ENCODE measurements around the gene CHI3L1. TPM values are rescaled to one million over a fixed set of nuclear protein-coding genes. Genes with fewer than 3 reads are reported as not detected.

Gene CHI3L1
- total RNA-seq, 1 donor from 2014 or later = not detected

DNA sequence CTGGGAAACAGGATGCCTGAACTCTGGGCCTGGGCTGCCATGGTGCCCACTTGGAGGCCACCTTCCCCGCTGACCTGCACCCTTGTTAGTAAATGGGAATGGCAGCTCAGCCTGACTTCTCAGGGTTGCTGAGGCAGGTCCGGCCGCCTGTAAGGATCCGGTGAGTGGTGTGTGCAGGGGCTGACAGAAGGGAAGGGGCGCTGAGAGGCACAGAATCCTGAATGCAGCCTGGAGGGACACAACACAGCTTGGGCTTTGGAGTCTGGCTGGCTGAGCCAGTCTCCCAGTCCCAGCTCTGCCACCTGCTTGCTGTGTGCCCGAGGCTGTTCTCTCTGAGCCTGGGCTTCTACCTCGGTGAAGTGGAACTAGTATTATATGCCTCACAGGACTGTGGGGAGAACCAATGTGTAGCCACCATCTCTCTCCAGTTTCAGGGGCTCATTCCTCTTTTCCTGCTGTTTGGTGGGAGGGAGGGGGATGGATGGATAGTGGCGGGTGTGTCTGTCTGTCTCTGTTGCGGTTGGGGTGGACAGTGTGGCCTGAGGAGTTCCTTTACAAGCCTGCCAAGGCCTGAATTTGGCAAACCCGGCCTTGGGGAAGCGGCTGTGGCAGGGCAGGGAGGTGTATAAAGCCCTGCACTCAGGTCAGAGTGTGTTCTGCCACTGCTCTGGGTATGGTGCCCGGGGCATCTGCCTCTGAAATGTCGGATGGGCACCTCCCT lies 41.0 kb downstream of the CHI3L1 start:
- Mint-ChIP-seq H3K9me3 (ENCODE audit: low read depth) (no peaks in the 10 kb centered on the region), H3K27ac (no peak overlapping the region), H3K27me3 (peaks cover 5% of the 10 kb centered on the region), H3K4me3 (ENCODE audit: low read depth) (no peak overlapping the region), H3K4me1 (ENCODE audit: low read depth) (peaks cover 17% of the 10 kb centered on the region), H3K36me3 (ENCODE audit: insufficient read depth) (no peaks in the 10 kb centered on the region)
- TF ChIP-seq, protein P1, sequence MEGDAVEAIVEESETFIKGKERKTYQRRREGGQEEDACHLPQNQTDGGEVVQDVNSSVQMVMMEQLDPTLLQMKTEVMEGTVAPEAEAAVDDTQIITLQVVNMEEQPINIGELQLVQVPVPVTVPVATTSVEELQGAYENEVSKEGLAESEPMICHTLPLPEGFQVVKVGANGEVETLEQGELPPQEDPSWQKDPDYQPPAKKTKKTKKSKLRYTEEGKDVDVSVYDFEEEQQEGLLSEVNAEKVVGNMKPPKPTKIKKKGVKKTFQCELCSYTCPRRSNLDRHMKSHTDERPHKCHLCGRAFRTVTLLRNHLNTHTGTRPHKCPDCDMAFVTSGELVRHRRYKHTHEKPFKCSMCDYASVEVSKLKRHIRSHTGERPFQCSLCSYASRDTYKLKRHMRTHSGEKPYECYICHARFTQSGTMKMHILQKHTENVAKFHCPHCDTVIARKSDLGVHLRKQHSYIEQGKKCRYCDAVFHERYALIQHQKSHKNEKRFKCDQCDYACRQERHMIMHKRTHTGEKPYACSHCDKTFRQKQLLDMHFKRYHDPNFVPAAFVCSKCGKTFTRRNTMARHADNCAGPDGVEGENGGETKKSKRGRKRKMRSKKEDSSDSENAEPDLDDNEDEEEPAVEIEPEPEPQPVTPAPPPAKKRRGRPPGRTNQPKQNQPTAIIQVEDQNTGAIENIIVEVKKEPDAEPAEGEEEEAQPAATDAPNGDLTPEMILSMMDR (IDR thresholded peaks at IDR 0.05; ENCODE audit: unreplicated experiment) = no peak
- DNase-seq (ENCODE audit: low spot score, unreplicated experiment) = no peak

DNA sequence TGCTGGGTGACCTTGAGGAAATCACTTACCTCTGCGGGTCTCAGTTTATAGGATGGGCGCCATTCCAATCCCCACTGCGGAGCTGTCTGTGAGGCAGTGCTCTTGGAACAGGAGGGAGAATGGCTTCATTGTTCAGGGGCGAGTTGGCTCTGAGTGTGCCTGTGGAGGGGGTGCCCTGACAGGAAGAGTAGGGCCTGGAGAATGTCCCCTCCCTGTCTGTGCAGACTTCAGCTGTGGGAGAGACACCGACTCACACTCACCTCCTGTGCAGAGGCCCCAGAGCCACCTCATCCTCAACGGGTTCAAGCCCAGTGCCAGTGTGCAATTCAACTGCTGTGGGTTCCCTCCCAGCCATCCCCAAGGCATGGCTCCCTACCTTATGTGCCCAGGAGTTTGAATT lies 41.8 kb downstream of the CHI3L1 start:
- Mint-ChIP-seq H3K4me1 (ENCODE audit: low read depth) (peaks cover 12% of the 10 kb centered on the region), H3K9me3 (ENCODE audit: low read depth) (no peaks in the 10 kb centered on the region), H3K27ac (no peak overlapping the region), H3K4me3 (ENCODE audit: low read depth) (no peak overlapping the region), H3K27me3 (peaks cover 5% of the 10 kb centered on the region), H3K36me3 (ENCODE audit: insufficient read depth) (no peaks in the 10 kb centered on the region)
- no peak for DNase-seq (ENCODE audit: low spot score, unreplicated experiment)
- TF ChIP-seq, protein P1 (IDR thresholded peaks at IDR 0.05; ENCODE audit: unreplicated experiment) = no peak

DNA sequence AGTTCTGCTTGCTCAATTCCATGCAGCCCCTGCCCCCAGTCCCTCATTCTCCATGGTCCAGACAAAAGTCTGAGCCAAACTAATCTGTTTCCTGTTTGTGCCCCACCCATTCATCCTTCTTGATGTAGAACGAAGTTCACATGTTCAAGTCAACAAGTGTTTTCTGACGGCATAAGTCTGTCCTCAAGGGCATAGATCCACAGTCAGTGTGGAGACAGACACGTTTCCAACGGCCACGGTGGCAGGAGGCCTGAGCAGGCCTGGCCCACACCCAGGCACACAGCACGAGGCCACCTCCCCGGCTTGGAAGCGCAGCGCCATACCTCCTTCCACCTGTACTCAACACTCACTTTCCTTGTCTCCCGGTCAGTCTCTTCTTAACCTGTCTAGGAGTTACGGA lies 42.9 kb downstream of the CHI3L1 start:
- TF ChIP-seq, protein P1 (IDR thresholded peaks at IDR 0.05; ENCODE audit: unreplicated experiment) = no peak
- H3K4me3 Mint-ChIP-seq (ENCODE audit: low read depth) = no peak overlapping the region
- no peaks in the 10 kb centered on the region for H3K36me3 Mint-ChIP-seq (ENCODE audit: insufficient read depth)
- no peak for DNase-seq (ENCODE audit: low spot score, unreplicated experiment)
- no peaks in the 10 kb centered on the region for H3K9me3 Mint-ChIP-seq (ENCODE audit: low read depth)
- H3K4me1 Mint-ChIP-seq (ENCODE audit: low read depth) = peaks cover 2% of the 10 kb centered on the region
- H3K27me3 Mint-ChIP-seq = peaks cover 5% of the 10 kb centered on the region
- H3K27ac Mint-ChIP-seq = peak overlapping the region; percentile 72

DNA sequence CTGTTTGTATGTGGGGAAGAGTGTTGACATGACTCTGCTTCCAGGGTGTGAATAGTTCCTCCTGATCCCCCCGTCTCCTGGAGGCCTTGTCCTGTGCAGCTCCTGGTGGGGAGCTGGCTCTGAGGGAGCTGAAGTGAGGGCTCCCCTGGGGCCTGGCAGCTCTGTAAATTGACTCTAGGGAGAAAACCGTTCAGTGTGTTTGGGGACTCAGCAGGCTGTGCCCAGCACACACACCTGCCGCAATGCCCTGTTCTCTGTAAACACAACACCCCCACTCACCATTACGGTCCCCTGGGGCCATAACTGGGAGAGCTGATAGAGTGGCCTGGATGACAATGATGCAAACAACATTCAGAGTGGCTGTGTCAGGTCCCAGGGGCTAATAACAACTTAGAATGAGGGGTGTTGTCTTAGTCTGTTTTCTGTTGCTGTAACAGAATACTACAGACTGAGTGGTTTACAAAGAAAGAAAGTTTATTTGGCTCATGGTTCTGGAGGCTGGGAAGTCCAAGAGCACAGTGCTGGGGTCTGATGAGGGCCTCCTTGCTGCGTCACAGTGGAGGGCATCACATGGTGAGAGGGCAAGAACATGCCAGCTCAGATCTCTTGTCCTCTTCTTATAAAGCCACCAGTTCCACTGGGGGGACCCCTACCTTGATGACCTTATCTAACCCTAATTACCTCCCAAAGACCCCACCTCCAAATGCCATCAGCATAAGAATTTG lies 43.7 kb downstream of the CHI3L1 start:
- peaks cover 2% of the 10 kb centered on the region for H3K4me1 Mint-ChIP-seq (ENCODE audit: low read depth)
- peaks cover 5% of the 10 kb centered on the region for H3K27me3 Mint-ChIP-seq
- H3K9me3 Mint-ChIP-seq (ENCODE audit: low read depth) = no peaks in the 10 kb centered on the region
- H3K27ac Mint-ChIP-seq = no peak overlapping the region
- no peak for DNase-seq (ENCODE audit: low spot score, unreplicated experiment)
- TF ChIP-seq, protein P1 (IDR thresholded peaks at IDR 0.05; ENCODE audit: unreplicated experiment) = no peak
- no peak overlapping the region for H3K4me3 Mint-ChIP-seq (ENCODE audit: low read depth)
- H3K36me3 Mint-ChIP-seq (ENCODE audit: insufficient read depth) = no peaks in the 10 kb centered on the region

DNA sequence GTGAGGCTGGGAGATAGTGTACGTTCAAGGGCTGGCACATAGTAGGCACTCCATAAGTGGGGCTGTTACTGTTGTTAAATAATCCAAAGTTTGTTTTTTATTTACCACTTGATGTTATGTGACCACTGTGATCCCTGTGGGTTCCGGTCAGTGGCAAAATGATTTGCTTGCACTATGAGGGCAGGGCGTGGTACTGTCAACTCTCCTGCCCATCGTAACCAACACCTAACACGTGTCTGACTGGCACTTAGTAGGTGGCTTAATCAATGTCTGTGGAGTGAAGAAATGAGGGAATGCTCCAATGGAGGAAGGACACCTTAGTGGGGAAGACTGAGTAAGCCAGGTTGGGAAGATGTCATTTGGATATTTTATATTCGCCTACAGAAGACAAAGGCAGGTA lies 44.4 kb downstream of the CHI3L1 start:
- Mint-ChIP-seq H3K27ac (no peak overlapping the region), H3K9me3 (ENCODE audit: low read depth) (no peaks in the 10 kb centered on the region), H3K4me1 (ENCODE audit: low read depth) (peaks cover 2% of the 10 kb centered on the region), H3K27me3 (peaks cover 8% of the 10 kb centered on the region), H3K36me3 (ENCODE audit: insufficient read depth) (no peaks in the 10 kb centered on the region), H3K4me3 (ENCODE audit: low read depth) (no peak overlapping the region)
- DNase-seq (ENCODE audit: low spot score, unreplicated experiment) = no peak
- TF ChIP-seq, protein P1 (IDR thresholded peaks at IDR 0.05; ENCODE audit: unreplicated experiment) = no peak
